GM19397 (cell line): ENCODE measurements around the gene PRUNE2.
"Not testable (repeated sequence)": the region's sequence is repeated elsewhere in the genome, so short reads cannot be mapped to it uniquely, and the experiment has no call there.

Source experiments
- ATAC-seq: cut with Tn5 transposase; IDR thresholded peaks from one replicate; pipeline ENCODE4 v1.9.1; 2021; ENCODE audit warnings: mild to moderate bottlenecking, moderate library complexity; ENCODE audit not compliant: unreplicated experiment

Gene PRUNE2

DNA sequence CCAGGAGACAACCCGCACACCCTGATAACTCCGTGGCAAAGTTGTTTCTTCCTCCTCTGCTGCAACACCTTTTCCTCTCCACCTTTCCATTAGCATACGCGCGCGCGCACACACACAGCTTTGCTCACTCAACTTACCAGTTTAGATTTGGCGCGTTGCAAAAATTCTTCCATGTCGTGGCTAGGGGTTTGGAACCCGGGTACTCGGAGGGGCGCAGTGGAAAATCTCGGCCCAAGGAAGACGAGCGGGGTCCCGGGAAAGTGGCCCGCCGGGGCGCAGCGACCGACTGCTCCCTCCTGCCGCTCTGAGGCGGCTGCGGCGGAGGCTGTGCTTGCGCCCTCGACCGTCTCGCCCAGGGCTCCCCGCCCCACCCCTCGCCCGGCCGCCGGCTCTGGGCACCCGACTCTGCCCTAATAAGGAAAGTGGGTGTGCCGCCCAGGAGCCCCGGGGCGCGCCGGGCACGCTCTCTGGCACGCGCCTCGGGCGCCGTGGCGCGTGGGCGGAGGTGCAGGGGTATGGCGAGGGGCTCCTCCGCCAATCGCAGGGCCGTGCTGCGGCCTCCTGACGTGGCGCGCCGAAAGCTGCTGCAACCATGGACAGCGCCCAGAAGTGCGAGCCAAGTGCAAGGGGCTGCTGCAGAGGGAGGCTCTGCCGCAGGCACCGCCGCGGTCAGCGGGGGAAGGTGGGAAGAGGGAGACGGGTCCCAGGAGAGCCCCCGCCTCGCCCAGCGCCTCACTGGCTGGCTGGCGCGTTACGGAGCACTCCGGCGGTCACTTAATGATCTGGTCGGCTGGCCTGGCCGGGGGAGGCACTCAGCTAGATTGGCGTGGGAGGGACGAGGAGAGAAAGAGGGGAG is at the start of gene PRUNE2:
PRUNE2 (minus strand) TSS at position 324 of the 856 bp plus-strand sequence; CDS start at position 173, 151 bp downstream.
- no peak for ATAC-seq

GRCh38 chr9:76955406-76955805 is 49.5 kb upstream of the PRUNE2 start:
- ATAC-seq, result not testable (repeated sequence)

DNA sequence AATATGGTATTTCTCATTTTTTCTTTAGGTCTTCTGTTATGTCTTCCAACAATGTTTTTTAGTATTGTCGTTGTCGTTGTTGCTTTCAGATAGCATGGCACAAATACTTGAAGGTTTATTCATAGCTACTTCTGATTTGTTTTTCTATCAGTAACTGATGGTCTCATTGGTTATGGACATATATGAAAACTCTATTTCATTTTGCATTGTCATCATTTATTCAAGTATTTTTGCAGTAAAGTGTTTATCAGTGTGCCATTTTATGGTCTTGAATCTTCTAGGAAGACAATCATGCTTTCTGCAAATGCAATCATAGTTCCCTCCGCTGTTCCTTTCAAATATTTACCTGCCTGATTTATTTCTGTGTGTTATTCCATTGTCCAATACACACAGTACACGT is 44.0 kb upstream of the PRUNE2 start:
- ATAC-seq, result no peak

GRCh38 chr9:76944011-76944410 is 38.1 kb upstream of the PRUNE2 start:
- ATAC-seq, result no peak

- ATAC-seq, result no peak
Observed at GRCh38 chr9:76943054-76943453, 37.1 kb upstream of the PRUNE2 start.

- ATAC-seq, result no peak
Observed at GRCh38 chr9:76932757-76933156, 26.8 kb upstream of the PRUNE2 start.

- ATAC-seq, result no peak
Observed at GRCh38 chr9:76932265-76932664, 26.4 kb upstream of the PRUNE2 start.

DNA sequence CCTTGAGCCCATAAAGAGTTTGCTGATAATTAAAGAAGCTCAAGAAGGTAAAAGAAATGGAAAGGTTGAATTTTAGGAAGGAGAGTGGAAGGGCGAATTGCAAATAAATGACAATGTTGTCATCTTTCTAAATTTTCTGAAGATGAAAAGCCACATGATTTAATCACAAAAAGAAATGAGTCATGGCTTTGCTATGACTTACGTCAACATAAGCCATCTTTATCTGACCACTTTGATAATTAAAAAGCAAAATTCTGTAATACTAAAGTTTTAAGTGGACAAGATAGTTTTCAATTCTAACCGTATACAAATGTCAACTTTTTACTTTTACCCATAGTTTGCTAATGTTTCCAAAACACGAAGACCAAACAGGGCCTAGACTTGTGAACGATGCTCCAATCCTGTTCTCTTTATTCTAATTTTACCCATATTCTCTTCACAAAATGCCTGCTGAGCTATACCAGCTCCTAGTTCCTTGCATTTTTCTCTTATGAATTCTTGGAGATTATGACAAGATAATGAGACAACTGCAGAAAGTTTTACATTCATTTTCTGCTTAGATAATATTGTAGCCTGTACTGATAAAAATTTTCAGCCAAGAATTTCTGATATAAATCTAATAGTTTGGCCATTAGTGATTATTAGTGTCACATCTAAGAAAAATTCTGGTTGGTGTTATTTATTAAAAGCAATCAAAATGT is 21.8 kb upstream of the PRUNE2 start:
- no peak for ATAC-seq

GRCh38 chr9:76926846-76927245 is 20.9 kb upstream of the PRUNE2 start:
- ATAC-seq, result no peak

GRCh38 chr9:76926324-76926741 is 20.4 kb upstream of the PRUNE2 start:
- no peak for ATAC-seq

GRCh38 chr9:76921165-76921564 is 15.3 kb upstream of the PRUNE2 start:
- no peak for ATAC-seq

- no peak for ATAC-seq
Observed at GRCh38 chr9:76917299-76917698, 11.4 kb upstream of the PRUNE2 start.

DNA sequence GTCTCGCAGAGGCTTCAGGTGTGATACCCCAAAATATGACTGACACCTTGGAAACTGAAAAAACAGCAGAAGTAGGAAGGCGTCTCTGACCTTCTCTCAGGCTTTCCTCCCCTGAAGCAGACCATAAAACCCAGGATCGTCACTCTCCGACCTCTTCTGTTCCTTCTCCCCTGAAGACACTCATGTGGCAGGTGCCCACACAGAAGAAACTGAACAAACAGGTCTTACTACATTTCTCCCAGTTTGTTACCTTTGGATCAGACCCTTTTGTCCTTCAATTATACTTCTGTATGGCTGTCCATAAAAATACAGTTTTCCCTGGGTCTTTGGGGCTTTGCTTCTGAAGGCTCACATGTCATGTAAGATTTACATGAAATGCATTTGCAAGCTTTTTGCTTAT is 10.3 kb upstream of the PRUNE2 start:
- ATAC-seq, result no peak

DNA sequence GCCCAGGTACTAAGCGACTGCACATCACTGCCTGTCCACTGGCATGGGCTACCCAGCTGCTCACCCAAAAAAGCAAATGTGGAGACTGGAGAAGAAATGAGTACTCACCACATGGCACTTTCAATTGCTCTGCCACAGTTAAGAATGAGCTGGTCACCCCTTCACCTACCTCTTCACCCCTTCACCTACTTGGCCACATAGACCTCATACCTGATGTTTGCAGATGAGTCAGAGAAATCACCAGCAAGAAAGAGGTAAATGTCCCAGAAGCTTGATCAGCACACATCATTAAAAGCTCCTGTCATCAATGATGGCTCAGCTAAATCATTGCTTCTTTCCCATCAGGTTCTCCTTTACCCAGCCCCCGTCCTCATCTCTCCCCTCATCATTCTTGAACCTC is 7.6 kb upstream of the PRUNE2 start:
- no peak for ATAC-seq

GRCh38 chr9:76912636-76913275 is 6.8 kb upstream of the PRUNE2 start:
- no peak for ATAC-seq

DNA sequence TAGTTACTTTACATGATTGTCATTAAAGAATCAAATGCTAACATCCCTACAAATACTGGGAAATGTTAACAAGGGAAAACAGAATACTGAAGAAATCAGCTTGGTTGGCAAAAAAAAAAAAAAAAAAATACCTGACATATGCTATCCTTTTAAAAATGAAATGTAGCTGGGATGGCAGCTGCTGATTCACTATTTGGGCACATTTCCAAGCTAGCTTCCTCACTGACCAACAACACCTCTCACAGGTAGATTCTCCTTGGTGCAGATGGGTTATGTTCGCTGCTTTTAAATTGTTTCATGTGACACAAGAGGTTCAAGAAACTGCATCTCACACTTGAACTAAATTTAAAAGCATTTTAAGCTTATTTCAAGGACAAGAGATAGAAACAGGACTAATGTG is 6.1 kb upstream of the PRUNE2 start:
- ATAC-seq, result no peak

DNA sequence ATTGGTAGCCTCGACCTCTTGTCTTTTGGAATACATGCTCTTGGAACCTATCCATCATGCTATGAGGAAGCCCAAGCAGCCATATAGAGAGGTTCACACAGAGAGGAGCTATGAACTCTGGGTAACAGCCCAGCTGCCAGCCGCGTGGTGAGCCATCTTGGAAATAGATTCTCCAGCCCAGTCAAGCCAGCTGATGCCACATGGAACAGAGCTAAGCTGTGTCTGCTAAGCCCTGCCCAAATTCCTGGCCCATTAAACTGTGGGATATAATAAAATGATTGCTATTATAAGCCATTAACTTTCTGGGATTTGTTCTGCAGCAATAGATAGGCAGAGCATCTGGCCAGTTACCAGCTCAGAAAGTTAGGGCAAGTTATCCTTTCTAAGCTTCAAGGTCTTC is 4.9 kb upstream of the PRUNE2 start:
- no peak for ATAC-seq

GRCh38 chr9:76906647-76906975 is 697 bp upstream of the PRUNE2 start:
- no peak for ATAC-seq

DNA sequence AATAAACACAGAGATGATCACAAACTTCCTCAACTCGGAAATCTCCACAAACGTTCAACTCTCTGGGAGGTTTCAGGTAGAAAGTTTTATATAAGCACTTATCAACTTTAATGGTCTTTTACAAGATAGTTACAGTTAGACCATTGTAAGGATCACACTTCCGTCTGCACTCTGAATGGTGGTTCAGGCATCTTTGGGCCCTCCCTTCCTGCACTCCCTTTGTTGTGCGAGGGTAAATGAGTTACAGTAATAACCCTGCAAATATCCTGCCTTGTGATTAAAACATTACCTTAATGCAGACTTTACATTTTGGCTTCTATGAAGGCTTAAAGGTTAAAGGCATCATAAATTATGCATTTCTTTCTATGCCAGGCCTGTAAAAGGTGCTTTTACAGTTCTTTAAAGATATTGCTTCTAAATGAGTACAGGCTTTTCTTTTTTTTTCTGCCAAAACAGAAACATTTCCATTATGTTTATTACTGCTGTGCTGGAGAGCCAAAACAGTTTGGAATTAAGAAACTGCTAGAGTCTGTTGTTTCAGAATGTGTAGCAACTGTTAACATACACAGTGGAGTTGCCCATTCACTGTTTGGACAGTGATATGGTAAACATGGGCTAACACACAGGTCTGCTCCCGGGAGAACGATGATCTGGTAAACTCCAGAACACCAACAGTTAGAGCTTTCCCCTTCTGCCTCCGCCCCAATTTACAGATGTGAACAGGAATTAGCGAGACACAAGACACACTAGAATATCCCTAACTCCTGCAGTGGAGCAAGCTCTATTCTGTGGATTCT is 1.1 kb downstream of the PRUNE2 start:
- no peak for ATAC-seq

DNA sequence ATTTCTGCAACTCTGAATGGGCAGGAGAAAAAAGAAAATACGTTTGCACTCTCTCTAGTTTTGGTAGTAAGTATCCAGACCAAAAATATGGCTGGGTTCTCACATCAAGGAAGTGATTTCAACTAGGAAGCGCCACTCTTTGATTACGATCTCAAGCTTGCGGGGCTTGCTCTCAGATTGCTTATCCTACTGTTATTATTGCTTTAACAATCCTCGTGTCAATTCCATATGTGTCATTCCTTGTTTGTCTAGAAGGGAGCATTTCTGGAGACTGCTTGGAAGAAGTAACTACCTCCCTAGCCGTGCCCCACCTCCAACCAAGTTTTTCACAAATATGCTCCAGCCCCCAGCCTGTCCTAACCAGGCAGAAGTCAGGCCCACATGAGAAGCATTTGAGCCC is 3.5 kb downstream of the PRUNE2 start:
- ATAC-seq, result no peak

DNA sequence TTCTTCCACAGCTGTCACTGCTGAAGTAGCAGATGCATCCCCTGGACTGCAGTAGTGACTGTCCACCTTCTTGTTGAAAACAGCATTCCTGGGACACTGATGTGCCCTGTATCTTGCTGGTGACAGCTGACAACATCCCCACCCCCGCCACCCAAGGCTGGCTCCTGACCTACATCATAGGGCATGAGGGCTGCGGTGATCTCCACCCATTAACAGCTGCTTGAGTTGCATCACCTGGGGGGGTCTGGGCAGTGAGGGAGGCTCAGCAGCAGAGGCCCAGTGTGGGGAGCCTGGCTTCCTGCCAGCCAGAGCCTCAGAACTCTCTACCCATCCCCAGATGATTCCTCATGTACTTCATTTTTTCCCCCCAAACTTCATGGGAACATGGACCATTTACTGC is 4.1 kb downstream of the PRUNE2 start:
- no peak for ATAC-seq
